ENCODE data around the gene TOP3A. TPM values are rescaled to one million over a fixed set of nuclear protein-coding genes. Genes with fewer than 3 reads are reported as not detected.
A peak's percentile ranks its signal among the peaks of the same experiment; 100 is the strongest.

TOP3A gene
- total RNA-seq, 3 donors from 2014 or later: 27.9 to 39.8 (median 30.1) TPM

DNA sequence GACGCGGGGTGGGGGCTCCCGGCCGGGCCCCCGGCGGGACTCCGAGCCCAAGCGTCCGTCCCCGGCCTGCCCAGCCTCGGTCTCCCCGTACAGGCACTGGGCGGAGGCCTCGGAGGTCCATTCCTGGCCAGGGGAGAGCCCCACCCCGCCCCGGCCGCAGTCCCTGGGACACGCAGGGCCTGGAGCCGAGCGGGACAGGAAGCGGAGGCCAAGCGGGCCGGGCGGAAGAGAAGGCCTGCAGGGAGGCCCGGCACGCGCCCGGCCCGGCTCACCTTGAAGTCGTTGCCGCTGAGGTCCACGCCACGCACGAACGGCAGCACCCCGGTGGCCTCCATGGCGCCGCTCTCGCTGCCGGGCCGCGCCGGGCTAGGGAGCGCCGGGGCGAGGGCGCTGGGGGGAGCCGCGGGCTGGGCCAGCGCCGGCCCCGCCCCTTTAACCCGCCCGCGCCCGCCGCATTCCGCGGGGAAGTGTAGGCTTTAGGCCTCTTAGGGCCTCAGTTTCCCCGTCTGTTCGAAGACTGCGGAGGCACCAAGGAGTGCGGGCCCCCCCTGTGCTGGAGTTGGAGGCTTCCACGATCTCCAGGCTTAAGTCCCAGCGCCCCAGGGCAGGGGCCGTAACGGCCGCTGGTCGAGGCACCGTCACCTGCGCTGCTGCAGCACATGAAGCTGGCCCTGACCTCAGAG is 56.3 kb downstream of the TOP3A start, which contains the start of gene FLII:
FLII (minus strand) TSS at position 383 of the 683 bp plus-strand sequence; CDS start at position 335, 48 bp downstream.
- Histone ChIP-seq H3K4me1 (ENCODE audit: low read depth) (peaks cover 24% of the 10 kb centered on the region), H3K36me3 (ENCODE audit: low read depth) (peaks cover 4% of the 10 kb centered on the region), H3K9me3 (no peaks in the 10 kb centered on the region), H3K4me3 (peak within 1 kb of the TSS; percentile 86)
- DNase-seq: peak; percentile 70 to 80 (median 76)
- intact Hi-C loops (cut with DNase I, micrococcal nuclease): no loop called here
- peak; percentile 73 for ATAC-seq
- TF ChIP-seq, protein P1, sequence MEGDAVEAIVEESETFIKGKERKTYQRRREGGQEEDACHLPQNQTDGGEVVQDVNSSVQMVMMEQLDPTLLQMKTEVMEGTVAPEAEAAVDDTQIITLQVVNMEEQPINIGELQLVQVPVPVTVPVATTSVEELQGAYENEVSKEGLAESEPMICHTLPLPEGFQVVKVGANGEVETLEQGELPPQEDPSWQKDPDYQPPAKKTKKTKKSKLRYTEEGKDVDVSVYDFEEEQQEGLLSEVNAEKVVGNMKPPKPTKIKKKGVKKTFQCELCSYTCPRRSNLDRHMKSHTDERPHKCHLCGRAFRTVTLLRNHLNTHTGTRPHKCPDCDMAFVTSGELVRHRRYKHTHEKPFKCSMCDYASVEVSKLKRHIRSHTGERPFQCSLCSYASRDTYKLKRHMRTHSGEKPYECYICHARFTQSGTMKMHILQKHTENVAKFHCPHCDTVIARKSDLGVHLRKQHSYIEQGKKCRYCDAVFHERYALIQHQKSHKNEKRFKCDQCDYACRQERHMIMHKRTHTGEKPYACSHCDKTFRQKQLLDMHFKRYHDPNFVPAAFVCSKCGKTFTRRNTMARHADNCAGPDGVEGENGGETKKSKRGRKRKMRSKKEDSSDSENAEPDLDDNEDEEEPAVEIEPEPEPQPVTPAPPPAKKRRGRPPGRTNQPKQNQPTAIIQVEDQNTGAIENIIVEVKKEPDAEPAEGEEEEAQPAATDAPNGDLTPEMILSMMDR (IDR thresholded peaks at IDR 0.05): no peak

DNA sequence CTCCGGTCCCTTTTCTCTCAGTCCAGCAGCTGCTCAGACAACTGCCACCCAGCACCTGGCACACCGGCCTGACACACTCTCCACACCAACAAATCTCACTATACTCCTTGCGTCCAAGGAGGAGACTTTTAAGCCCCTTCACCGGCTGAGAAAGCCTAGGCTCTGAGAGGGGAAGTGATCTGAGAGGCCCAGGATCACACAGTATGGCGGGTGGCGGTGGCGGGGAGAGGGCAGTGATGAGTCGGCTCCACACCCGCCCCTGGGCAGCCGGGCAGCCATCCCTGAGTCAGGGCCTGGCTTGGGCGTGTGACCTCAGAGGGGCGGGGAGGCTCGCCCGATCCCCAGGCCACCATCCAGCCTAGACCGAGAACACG is 56.8 kb downstream of the TOP3A start:
- Histone ChIP-seq H3K4me1 (ENCODE audit: low read depth) (peaks cover 24% of the 10 kb centered on the region), H3K4me3 (peak overlapping the region; percentile 86), H3K9me3 (no peaks in the 10 kb centered on the region), H3K36me3 (ENCODE audit: low read depth) (peaks cover 3% of the 10 kb centered on the region)
- peak in 2 of 3 donors; percentile 77 to 86 for DNase-seq
- intact Hi-C loops (cut with DNase I, micrococcal nuclease): no loop called here
- TF ChIP-seq, protein P1 (IDR thresholded peaks at IDR 0.05): no peak
- ATAC-seq: peak; percentile 69

DNA sequence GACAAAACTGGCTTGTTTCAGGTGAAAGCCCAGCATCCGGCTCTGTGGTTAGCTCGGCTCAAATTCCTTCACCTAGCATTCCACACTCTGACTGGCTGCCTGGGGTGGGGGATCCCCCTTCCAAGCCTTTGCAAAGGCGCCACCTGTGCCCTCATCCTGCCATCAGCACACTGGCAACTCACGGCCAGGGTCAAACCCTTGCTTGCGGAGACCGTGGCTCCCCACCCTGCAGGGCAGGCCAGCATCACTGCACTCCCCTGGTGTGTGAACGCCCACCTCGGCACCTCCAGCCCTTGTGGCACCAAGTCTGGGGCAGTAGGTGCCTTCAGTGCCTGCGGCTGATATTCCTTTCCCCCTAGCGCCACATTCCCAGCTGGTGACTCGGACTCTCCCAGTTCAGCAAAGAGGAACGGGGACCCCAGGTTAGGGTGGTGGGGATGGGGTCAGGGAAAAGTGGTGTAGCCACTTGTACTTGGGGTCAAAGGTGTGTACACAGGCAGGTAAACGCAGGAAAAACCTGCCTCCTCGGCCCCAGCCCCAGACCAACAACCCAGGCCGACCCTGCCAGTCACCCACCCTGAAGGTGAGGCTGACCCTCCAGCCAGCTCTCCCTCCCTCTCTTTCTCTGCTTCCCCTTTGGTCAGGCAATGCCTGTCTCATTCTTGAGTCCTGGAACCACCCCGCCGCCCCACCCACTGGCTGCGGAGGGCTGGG is 57.4 kb downstream of the TOP3A start:
- H3K36me3 ChIP-seq (ENCODE audit: low read depth): peaks cover 3% of the 10 kb centered on the region
- intact Hi-C loops (cut with DNase I, micrococcal nuclease): no loop called here
- peaks cover 22% of the 10 kb centered on the region for H3K4me1 ChIP-seq (ENCODE audit: low read depth)
- peak; percentile 54 for ATAC-seq
- TF ChIP-seq, protein P1 (IDR thresholded peaks at IDR 0.05): no peak
- H3K4me3 ChIP-seq: peak overlapping the region; percentile 86
- H3K9me3 ChIP-seq: no peaks in the 10 kb centered on the region
- peak; percentile 84 to 85 (median 85) for DNase-seq

DNA sequence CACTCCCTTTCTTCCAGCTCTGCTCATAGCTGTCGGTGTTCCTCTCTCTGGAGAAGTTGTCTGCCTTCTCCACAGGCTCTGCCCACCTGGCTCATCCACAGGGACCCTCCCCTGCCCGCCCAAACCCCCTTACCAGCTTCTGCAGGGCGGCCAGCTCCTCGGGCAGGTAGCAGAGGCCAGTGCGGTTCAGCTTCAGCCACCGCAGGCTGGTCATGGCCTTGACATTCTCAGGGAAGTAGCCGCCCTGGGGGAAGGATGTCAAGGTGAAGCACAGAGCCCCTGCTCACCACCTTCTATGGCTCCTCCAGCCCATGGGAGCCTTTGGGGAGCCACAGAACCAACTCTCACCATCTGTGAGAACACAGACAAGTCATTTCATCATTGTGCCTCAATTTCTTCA is 58.0 kb downstream of the TOP3A start:
- intact Hi-C loops (cut with DNase I, micrococcal nuclease): no loop called here
- no peak for ATAC-seq
- H3K4me3 ChIP-seq: no peak overlapping the region
- H3K9me3 ChIP-seq: no peaks in the 10 kb centered on the region
- DNase-seq: no peak
- H3K36me3 ChIP-seq (ENCODE audit: low read depth): peaks cover 3% of the 10 kb centered on the region
- peaks cover 15% of the 10 kb centered on the region for H3K4me1 ChIP-seq (ENCODE audit: low read depth)
- TF ChIP-seq, protein P1 (IDR thresholded peaks at IDR 0.05): no peak

DNA sequence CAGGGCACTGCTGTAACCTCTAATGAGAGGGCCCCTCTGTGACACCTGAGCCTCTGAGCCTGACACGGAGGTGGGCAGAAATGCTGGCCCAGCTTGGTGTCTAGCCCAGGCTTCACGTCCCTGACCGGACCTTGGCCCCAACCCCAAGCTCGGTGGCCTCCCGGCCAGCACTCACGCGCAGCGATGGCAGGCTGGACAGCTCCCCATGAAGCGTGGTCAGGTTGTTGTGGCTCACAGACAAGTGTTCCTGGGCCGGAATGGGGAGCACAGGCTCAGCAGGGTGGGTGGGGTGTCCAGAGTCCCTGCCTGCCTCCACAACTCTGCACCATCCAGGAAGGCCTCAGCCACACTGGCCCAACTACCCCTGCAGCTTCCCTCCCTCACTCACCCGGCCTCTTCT is 58.4 kb downstream of the TOP3A start:
- intact Hi-C loops (cut with DNase I, micrococcal nuclease): no loop called here
- no peak overlapping the region for H3K4me3 ChIP-seq
- no peak for ATAC-seq
- H3K9me3 ChIP-seq: no peaks in the 10 kb centered on the region
- H3K36me3 ChIP-seq (ENCODE audit: low read depth): peaks cover 3% of the 10 kb centered on the region
- TF ChIP-seq, protein P1 (IDR thresholded peaks at IDR 0.05): no peak
- peaks cover 11% of the 10 kb centered on the region for H3K4me1 ChIP-seq (ENCODE audit: low read depth)
- no peak for DNase-seq

All from mucosa of descending colon (tissue), 3 donors.